HEK293 (cell line): ENCODE results near the gene TAF5L.
A peak's percentile ranks its signal among the peaks of the same experiment; 100 is the strongest.

Experiments used
- CTCF ChIA-PET: fragments of 350-600 bp; formaldehyde crosslinking; extraction: SDS; loops from one replicate; lab custom pipeline; 2021; ENCODE audit warnings: antibody characterized with exemption; lab: Yijun Ruan, JAX
- POLR2A ChIA-PET: fragments of 300-600 bp; formaldehyde crosslinking; extraction: SDS; loops from one replicate; lab custom pipeline; 2020; ENCODE audit warnings: antibody characterized with exemption, inconsistent platforms; lab: Yijun Ruan, JAX
- H3K27ac ChIP-seq: fragments of 200-500 bp; sonication (Bioruptor generic); 2 replicates; pipeline ENCODE4 v1.5.1; 2014; ENCODE audit warnings: low read depth, low read length, control low read depth, inconsistent platforms; ENCODE audit errors: extremely low read depth
- H3K36me3 ChIP-seq, 2 experiments: fragments of 200-500 bp in 1 of 2; sonication (Bioruptor generic) in 1 of 2; 1 replicate in 1 of 2; 2 replicates in 1 of 2; pipeline ENCODE4 v1.5.1; 2014 to 2017; ENCODE audit warnings: inconsistent platforms in 2 of 2, low read length in 2 of 2; ENCODE audit not compliant: control insufficient read depth in 2 of 2, insufficient read depth in 1 of 2
- H3K4me1 ChIP-seq: fragments of 200-500 bp; sonication (Bioruptor generic); 2 replicates; pipeline ENCODE4 v1.5.1; 2014; ENCODE audit warnings: mild to moderate bottlenecking, low read length, inconsistent platforms; ENCODE audit not compliant: control insufficient read depth, insufficient read depth
- H3K4me3 ChIP-seq: 2 replicates; pipeline ENCODE4 v1.5.1; 2011; ENCODE audit warnings: low read depth, mild to moderate bottlenecking, control low read depth, low read length, moderate library complexity
- H3K9me3 ChIP-seq: fragments of 200-500 bp; sonication (Bioruptor generic); 2 replicates; pipeline ENCODE4 v1.5.1; 2014; ENCODE audit warnings: low read depth, low read length, inconsistent platforms; ENCODE audit not compliant: control insufficient read depth, insufficient read depth
- KLF10 ChIP-seq: fragments of 450-650 bp; IDR thresholded peaks from 2 replicates; pipeline ENCODE4 v1.5.1; 2018; ENCODE audit warnings: missing biosample characterization, mild to moderate bottlenecking, missing genetic modification characterization
- PRDM1 ChIP-seq: fragments of 450-650 bp; formaldehyde crosslinking; IDR thresholded peaks from 2 replicates; pipeline ENCODE4; 2016; ENCODE audit warnings: missing biosample characterization, missing genetic modification characterization
- WT1 ChIP-seq: fragments of 450-650 bp; formaldehyde crosslinking; IDR thresholded peaks from 2 replicates; pipeline ENCODE4 v1.5.1; 2016; ENCODE audit warnings: missing biosample characterization, missing genetic modification characterization
- ZFHX2 ChIP-seq: fragments of 450-650 bp; formaldehyde crosslinking; conservative IDR thresholded peaks from 2 replicates; pipeline ENCODE4 v1.5.1; 2016; ENCODE audit warnings: missing biosample characterization, missing genetic modification characterization
- ZFP69B ChIP-seq: fragments of 450-650 bp; formaldehyde crosslinking; IDR thresholded peaks from 2 replicates; pipeline ENCODE4 v1.5.1; 2016; ENCODE audit warnings: missing biosample characterization, missing genetic modification characterization
- ZNF146 ChIP-seq: fragments of 450-650 bp; formaldehyde crosslinking; IDR thresholded peaks from 2 replicates; pipeline ENCODE4 v1.5.1; 2016; ENCODE audit warnings: missing biosample characterization, missing genetic modification characterization
- ZNF157 ChIP-seq: fragments of 450-650 bp; formaldehyde crosslinking; IDR thresholded peaks from 2 replicates; pipeline ENCODE4 v1.5.1; 2016; ENCODE audit warnings: missing biosample characterization, missing genetic modification characterization
- ZNF174 ChIP-seq: fragments of 450-650 bp; formaldehyde crosslinking; IDR thresholded peaks from 2 replicates; pipeline ENCODE4 v1.5.0; 2017; ENCODE audit warnings: missing biosample characterization, mild to moderate bottlenecking, missing genetic modification characterization
- ZNF335 ChIP-seq: fragments of 450-650 bp; formaldehyde crosslinking; conservative IDR thresholded peaks from 2 replicates; pipeline ENCODE4 v1.5.1; 2016; ENCODE audit warnings: missing biosample characterization, missing genetic modification characterization
- ZNF350 ChIP-seq: fragments of 450-650 bp; formaldehyde crosslinking; IDR thresholded peaks from 2 replicates; pipeline ENCODE4 v1.5.0; 2017; ENCODE audit warnings: missing biosample characterization, mild to moderate bottlenecking, missing genetic modification characterization
- ZNF354C ChIP-seq: fragments of 450-650 bp; formaldehyde crosslinking; IDR thresholded peaks from 2 replicates; pipeline ENCODE4 v1.5.1; 2016; ENCODE audit warnings: missing biosample characterization, missing genetic modification characterization, low read depth, borderline replicate concordance
- ZNF426 ChIP-seq: fragments of 450-650 bp; formaldehyde crosslinking; IDR thresholded peaks from 2 replicates; pipeline ENCODE4 v1.5.1; 2017; ENCODE audit warnings: missing biosample characterization, missing genetic modification characterization, mild to moderate bottlenecking, inconsistent platforms, moderate library complexity
- ZNF433 ChIP-seq: fragments of 450-650 bp; formaldehyde crosslinking; IDR thresholded peaks from 2 replicates; pipeline ENCODE4 v1.5.1; 2016; ENCODE audit warnings: missing biosample characterization, missing genetic modification characterization, low read depth
- ZNF530 ChIP-seq: fragments of 450-650 bp; formaldehyde crosslinking; IDR thresholded peaks from 2 replicates; pipeline ENCODE4 v1.5.1; 2016; ENCODE audit warnings: low read depth, missing biosample characterization, missing genetic modification characterization
- ZNF560 ChIP-seq: fragments of 450-650 bp; formaldehyde crosslinking; IDR thresholded peaks from 2 replicates; pipeline ENCODE4 v1.5.1; 2017; ENCODE audit warnings: missing biosample characterization, missing genetic modification characterization, borderline replicate concordance
- ZNF561 ChIP-seq: fragments of 450-650 bp; IDR thresholded peaks from 2 replicates; pipeline ENCODE4 v1.5.1; 2018; ENCODE audit warnings: missing biosample characterization, missing genetic modification characterization, borderline replicate concordance
- ZNF585B ChIP-seq: fragments of 450-650 bp; formaldehyde crosslinking; IDR thresholded peaks from 2 replicates; pipeline ENCODE4 v1.5.1; 2016; ENCODE audit warnings: missing biosample characterization, missing genetic modification characterization
- ZNF658 ChIP-seq: fragments of 450-650 bp; formaldehyde crosslinking; IDR thresholded peaks from 2 replicates; pipeline ENCODE4; 2016; ENCODE audit warnings: missing biosample characterization, missing genetic modification characterization
- ZNF768 ChIP-seq: fragments of 450-650 bp; formaldehyde crosslinking; IDR thresholded peaks from 2 replicates; pipeline ENCODE4 v1.5.1; 2018; ENCODE audit warnings: missing biosample characterization, mild to moderate bottlenecking, missing genetic modification characterization
- ZNF792 ChIP-seq: fragments of 450-650 bp; formaldehyde crosslinking; IDR thresholded peaks from 2 replicates; pipeline ENCODE4 v1.5.1; 2016; ENCODE audit warnings: missing biosample characterization, missing genetic modification characterization
- TF ChIP-seq, protein P1 (sequence below): fragments of 450-650 bp; formaldehyde crosslinking; IDR thresholded peaks from 2 replicates; pipeline ENCODE4 v1.5.1; 2016; ENCODE audit warnings: missing biosample characterization, missing genetic modification characterization, borderline replicate concordance
- TF ChIP-seq, protein P2 (sequence below): fragments of 450-650 bp; formaldehyde crosslinking; IDR thresholded peaks from 2 replicates; pipeline ENCODE4 v1.5.1; 2017; ENCODE audit warnings: missing biosample characterization, missing genetic modification characterization
- TF ChIP-seq, protein P3 (sequence below): fragments of 450-650 bp; formaldehyde crosslinking; IDR thresholded peaks from 2 replicates; pipeline ENCODE4 v1.5.1; 2016; ENCODE audit warnings: missing biosample characterization, missing genetic modification characterization
- TF ChIP-seq, protein P4 (sequence below): fragments of 450-650 bp; formaldehyde crosslinking; IDR thresholded peaks from 2 replicates; pipeline ENCODE4 v1.5.0; 2017; ENCODE audit warnings: missing biosample characterization, missing genetic modification characterization, borderline replicate concordance
- TF ChIP-seq, protein P5 (sequence below): fragments of 450-650 bp; formaldehyde crosslinking; IDR thresholded peaks from 2 replicates; pipeline ENCODE4 v1.5.1; 2017; ENCODE audit warnings: missing biosample characterization, missing genetic modification characterization
- TF ChIP-seq, protein P6 (sequence below): fragments of 450-650 bp; formaldehyde crosslinking; IDR thresholded peaks from 2 replicates; pipeline ENCODE4 v1.5.1; 2016; ENCODE audit warnings: missing biosample characterization, missing genetic modification characterization

The TAF5L gene

DNA sequence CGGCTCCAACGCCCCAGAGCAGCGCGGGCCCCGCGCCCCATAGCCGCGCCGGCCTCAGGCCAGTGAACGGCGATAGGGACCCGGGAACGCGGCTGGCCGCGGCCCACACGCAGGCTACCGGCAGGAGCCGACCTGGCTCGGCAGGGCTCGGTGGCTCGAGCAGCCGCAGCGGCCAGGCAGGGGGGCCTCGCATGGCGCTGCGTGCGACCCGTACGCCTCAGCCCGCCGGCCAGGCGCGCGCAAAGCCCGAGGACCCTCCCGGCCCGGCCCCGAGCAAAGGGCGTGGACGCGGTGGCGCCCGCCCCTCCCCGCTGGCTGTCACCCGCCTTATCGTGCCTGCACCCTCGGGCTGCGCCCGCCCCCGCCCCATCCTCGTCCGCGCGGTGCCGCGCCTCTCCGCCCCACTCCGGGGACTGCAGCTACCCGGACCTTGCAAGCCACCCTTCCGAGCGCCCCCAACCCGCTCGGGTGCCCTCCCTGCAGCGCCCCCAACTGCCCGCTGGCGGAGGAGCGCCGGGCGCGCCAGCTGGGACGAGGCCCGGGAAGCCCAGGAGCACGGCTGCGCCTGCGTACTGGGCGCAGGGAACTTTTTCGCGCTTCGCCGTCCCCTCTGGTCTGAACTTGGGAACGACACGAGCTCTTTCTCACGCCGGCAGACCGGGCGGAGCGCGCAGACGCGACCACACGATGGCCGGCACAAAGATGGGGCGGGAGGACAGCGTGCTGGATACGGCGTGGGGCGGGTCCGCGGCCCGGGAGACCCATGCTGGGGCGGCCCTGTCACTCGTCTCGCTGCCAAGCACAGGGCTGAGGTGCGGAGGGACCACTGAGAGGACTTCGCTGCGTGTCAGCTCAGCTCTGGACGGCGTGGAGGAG, 67.2 kb downstream of the TAF5L start, which contains the start of gene ABCB10:
Gene ABCB10 (minus strand): TSS at position 248 of the 876 bp plus-strand sequence. CDS start 55 bp downstream, at position 193.
- H3K4me1 ChIP-seq = peaks cover 17% of the 10 kb centered on the region
- peak within 1 kb of the TSS; percentile 98 for H3K27ac ChIP-seq
- CTCF ChIA-PET = interaction anchor here (0.6 to 2.7 kb wide), 35 partner anchors 10 to 822 kb away, joined by 3 to 26 read pairs (median 3); partner anchors contain the start of genes NUP133, TAF5L and URB2
- peaks cover 0 to 5% of the 10 kb centered on the region in 2 experiments; a peak in 2 of 3 replicates for H3K36me3 ChIP-seq
- POLR2A ChIA-PET = interaction anchor here (0.6 to 3.5 kb wide), 19 partner anchors 8 to 1856 kb away, joined by 3 to 102 read pairs (median 4); partner anchors contain the start of genes NUP133, RAB4A, TAF5L and URB2
- H3K9me3 ChIP-seq = no peaks in the 10 kb centered on the region
- peak within 1 kb of the TSS; percentile 76 for H3K4me3 ChIP-seq
- TF ChIP-seq, protein P1, sequence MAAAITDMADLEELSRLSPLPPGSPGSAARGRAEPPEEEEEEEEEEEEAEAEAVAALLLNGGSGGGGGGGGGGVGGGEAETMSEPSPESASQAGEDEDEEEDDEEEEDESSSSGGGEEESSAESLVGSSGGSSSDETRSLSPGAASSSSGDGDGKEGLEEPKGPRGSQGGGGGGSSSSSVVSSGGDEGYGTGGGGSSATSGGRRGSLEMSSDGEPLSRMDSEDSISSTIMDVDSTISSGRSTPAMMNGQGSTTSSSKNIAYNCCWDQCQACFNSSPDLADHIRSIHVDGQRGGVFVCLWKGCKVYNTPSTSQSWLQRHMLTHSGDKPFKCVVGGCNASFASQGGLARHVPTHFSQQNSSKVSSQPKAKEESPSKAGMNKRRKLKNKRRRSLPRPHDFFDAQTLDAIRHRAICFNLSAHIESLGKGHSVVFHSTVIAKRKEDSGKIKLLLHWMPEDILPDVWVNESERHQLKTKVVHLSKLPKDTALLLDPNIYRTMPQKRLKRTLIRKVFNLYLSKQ (tag by site-specific recombination) = no peak
- no peak for TF ChIP-seq ZNF560
- no peak for TF ChIP-seq ZNF792 (tag by site-specific recombination)
- TF ChIP-seq, protein P2, sequence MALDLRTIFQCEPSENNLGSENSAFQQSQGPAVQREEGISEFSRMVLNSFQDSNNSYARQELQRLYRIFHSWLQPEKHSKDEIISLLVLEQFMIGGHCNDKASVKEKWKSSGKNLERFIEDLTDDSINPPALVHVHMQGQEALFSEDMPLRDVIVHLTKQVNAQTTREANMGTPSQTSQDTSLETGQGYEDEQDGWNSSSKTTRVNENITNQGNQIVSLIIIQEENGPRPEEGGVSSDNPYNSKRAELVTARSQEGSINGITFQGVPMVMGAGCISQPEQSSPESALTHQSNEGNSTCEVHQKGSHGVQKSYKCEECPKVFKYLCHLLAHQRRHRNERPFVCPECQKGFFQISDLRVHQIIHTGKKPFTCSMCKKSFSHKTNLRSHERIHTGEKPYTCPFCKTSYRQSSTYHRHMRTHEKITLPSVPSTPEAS (tag by site-specific recombination) = peak; percentile 22; the same call in 1 of the 2 replicates
- TF ChIP-seq ZNF433 = no peak
- no peak; the same call in 1 of the 2 replicates for TF ChIP-seq ZFP69B
- TF ChIP-seq, protein P3, sequence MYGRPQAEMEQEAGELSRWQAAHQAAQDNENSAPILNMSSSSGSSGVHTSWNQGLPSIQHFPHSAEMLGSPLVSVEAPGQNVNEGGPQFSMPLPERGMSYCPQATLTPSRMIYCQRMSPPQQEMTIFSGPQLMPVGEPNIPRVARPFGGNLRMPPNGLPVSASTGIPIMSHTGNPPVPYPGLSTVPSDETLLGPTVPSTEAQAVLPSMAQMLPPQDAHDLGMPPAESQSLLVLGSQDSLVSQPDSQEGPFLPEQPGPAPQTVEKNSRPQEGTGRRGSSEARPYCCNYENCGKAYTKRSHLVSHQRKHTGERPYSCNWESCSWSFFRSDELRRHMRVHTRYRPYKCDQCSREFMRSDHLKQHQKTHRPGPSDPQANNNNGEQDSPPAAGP (tag by site-specific recombination) = peak; percentile 93
- TF ChIP-seq ZNF768 (tag by site-specific recombination) = no peak
- no peak for TF ChIP-seq PRDM1
- no peak for TF ChIP-seq ZNF146 (tag by site-specific recombination)
- TF ChIP-seq ZNF561 (tag by site-specific recombination) = peak; percentile 100
- TF ChIP-seq, protein P4, sequence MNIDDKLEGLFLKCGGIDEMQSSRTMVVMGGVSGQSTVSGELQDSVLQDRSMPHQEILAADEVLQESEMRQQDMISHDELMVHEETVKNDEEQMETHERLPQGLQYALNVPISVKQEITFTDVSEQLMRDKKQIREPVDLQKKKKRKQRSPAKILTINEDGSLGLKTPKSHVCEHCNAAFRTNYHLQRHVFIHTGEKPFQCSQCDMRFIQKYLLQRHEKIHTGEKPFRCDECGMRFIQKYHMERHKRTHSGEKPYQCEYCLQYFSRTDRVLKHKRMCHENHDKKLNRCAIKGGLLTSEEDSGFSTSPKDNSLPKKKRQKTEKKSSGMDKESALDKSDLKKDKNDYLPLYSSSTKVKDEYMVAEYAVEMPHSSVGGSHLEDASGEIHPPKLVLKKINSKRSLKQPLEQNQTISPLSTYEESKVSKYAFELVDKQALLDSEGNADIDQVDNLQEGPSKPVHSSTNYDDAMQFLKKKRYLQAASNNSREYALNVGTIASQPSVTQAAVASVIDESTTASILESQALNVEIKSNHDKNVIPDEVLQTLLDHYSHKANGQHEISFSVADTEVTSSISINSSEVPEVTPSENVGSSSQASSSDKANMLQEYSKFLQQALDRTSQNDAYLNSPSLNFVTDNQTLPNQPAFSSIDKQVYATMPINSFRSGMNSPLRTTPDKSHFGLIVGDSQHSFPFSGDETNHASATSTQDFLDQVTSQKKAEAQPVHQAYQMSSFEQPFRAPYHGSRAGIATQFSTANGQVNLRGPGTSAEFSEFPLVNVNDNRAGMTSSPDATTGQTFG (tag by site-specific recombination) = no peak
- TF ChIP-seq ZNF354C (tag by site-specific recombination) = no peak
- TF ChIP-seq, protein P5, sequence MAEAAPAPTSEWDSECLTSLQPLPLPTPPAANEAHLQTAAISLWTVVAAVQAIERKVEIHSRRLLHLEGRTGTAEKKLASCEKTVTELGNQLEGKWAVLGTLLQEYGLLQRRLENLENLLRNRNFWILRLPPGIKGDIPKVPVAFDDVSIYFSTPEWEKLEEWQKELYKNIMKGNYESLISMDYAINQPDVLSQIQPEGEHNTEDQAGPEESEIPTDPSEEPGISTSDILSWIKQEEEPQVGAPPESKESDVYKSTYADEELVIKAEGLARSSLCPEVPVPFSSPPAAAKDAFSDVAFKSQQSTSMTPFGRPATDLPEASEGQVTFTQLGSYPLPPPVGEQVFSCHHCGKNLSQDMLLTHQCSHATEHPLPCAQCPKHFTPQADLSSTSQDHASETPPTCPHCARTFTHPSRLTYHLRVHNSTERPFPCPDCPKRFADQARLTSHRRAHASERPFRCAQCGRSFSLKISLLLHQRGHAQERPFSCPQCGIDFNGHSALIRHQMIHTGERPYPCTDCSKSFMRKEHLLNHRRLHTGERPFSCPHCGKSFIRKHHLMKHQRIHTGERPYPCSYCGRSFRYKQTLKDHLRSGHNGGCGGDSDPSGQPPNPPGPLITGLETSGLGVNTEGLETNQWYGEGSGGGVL (tag by site-specific recombination) = peak; percentile 76
- 0 out of 2 replicates have a peak, but pooled peaks have one; percentile 9 for TF ChIP-seq ZNF585B
- TF ChIP-seq ZNF174 (tag by site-specific recombination) = no peak
- no peak for TF ChIP-seq ZNF426
- no peak for TF ChIP-seq ZNF350 (tag by site-specific recombination)
- TF ChIP-seq KLF10 (tag by site-specific recombination) = peak; percentile 92
- peak; percentile 63; the same call in 1 of the 2 replicates for TF ChIP-seq WT1
- TF ChIP-seq ZNF658 (tag by site-specific recombination) = no peak
- peak; percentile 93 for TF ChIP-seq ZFHX2
- no peak; the same call in 1 of the 2 replicates for TF ChIP-seq ZNF335
- TF ChIP-seq, protein P6, sequence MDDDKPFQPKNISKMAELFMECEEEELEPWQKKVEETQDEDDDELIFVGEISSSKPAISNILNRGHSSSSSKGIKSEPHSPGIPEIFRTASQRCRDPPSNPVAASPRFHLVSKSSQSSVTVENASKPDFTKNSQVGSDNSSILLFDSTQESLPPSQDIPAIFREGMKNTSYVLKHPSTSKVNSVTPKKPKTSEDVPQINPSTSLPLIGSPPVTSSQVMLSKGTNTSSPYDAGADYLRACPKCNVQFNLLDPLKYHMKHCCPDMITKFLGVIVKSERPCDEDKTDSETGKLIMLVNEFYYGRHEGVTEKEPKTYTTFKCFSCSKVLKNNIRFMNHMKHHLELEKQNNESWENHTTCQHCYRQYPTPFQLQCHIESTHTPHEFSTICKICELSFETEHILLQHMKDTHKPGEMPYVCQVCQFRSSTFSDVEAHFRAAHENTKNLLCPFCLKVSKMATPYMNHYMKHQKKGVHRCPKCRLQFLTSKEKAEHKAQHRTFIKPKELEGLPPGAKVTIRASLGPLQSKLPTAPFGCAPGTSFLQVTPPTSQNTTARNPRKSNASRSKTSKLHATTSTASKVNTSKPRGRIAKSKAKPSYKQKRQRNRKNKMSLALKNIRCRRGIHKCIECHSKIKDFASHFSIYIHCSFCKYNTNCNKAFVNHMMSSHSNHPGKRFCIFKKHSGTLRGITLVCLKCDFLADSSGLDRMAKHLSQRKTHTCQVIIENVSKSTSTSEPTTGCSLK = no peak
- no peak for TF ChIP-seq ZNF157 (tag by site-specific recombination)
- TF ChIP-seq ZNF530 (tag by site-specific recombination) = no peak
